ENCODE results near the gene RPS6KA3.

GRCh38 chrX:20224814-20225487 is 41.8 kb downstream of the RPS6KA3 start:
- TF ChIP-seq CTCF (IDR thresholded peaks at IDR 0.05) (no peak), POLR2AphosphoS5 (IDR thresholded peaks at IDR 0.05; ENCODE audit: insufficient read depth in 1 of 2, low read depth in 1 of 2) (no peak), POLR2A (IDR thresholded peaks at IDR 0.05) (no peak)
